ENCODE data around the gene PRR35. TPM values are rescaled to one million over a fixed set of nuclear protein-coding genes. Genes with fewer than 3 reads are reported as not detected.

The PRR35 gene
- total and polyA plus RNA-seq, 7 donors, result not detected

GRCh38 chr16:557463-558297, 2.5 kb upstream of the PRR35 start:
- TF ChIP-seq CTCF (IDR thresholded peaks at IDR 0.05), result no peak
- Histone ChIP-seq H3K36me3 (ENCODE audit: insufficient read depth in 1 of 2, low read depth in 1 of 2) (peaks cover 0 to 12% of the 10 kb centered on the region in 2 donors), H3K27me3 (ENCODE audit: insufficient read depth in 3 of 3, low read length in 2 of 3) (peaks cover 0 to 40% (median 15%) of the 10 kb centered on the region in 3 donors), H3K9me3 (no peaks in the 10 kb centered on the region), H3K4me3 (no peak overlapping the region), H3K27ac (no peak overlapping the region), H3K4me1 (no peaks in the 10 kb centered on the region)
- intact Hi-C loops (cut with DNase I), result no loop called here
- 79 to 83% (median 79%) methylated on average over 22 to 23 of the region's 23 CpGs for WGBS, 3 donors
- no peak for ATAC-seq
- DNase-seq, result no peak

- no peak overlapping the region for H3K27ac ChIP-seq
- DNase-seq, result no peak
Observed at GRCh38 chr16:558298-559020, 1.7 kb upstream of the PRR35 start.

GRCh38 chr16:559021-559380, 1.2 kb upstream of the PRR35 start:
- ATAC-seq (no peak), DNase-seq (no peak)
- no peaks in the 10 kb centered on the region for H3K4me1 ChIP-seq
- intact Hi-C loops (cut with DNase I), result no loop called here
- H3K27ac ChIP-seq, result no peak overlapping the region
- no peak overlapping the region for H3K4me3 ChIP-seq
- TF ChIP-seq CTCF (IDR thresholded peaks at IDR 0.05), result no peak
- peaks cover 0 to 1% of the 10 kb centered on the region in 2 donors for H3K36me3 ChIP-seq (ENCODE audit: insufficient read depth in 1 of 2, low read depth in 1 of 2)
- H3K27me3 ChIP-seq (ENCODE audit: insufficient read depth in 3 of 3, low read length in 2 of 3), result peaks cover 0 to 40% (median 15%) of the 10 kb centered on the region in 3 donors
- no peaks in the 10 kb centered on the region for H3K9me3 ChIP-seq
- 64 to 71% (median 65%) methylated on average over 15 of the region's 15 CpGs for WGBS, 3 donors

More at GRCh38 chr16:558298-559020, 1.7 kb upstream of the PRR35 start:
- H3K4me1 ChIP-seq, result no peaks in the 10 kb centered on the region
- H3K36me3 ChIP-seq (ENCODE audit: insufficient read depth in 1 of 2, low read depth in 1 of 2), result peaks cover 0 to 6% of the 10 kb centered on the region in 2 donors
- no peak for ATAC-seq
- TF ChIP-seq CTCF (IDR thresholded peaks at IDR 0.05), result no peak
- no peak overlapping the region for H3K4me3 ChIP-seq
- H3K9me3 ChIP-seq, result no peaks in the 10 kb centered on the region
- H3K27me3 ChIP-seq (ENCODE audit: insufficient read depth in 3 of 3, low read length in 2 of 3), result peaks cover 0 to 40% (median 15%) of the 10 kb centered on the region in 3 donors
- WGBS, 3 donors, result 36 to 43% (median 42%) methylated on average over 22 of the region's 22 CpGs
- intact Hi-C loops (cut with DNase I), result no loop called here

GRCh38 chr16:559411-560203, 587 bp upstream of the PRR35 start:
- intact Hi-C loops (cut with DNase I), result no loop called here
- ATAC-seq, result no peak
- Histone ChIP-seq H3K27me3 (ENCODE audit: insufficient read depth in 3 of 3, low read length in 2 of 3) (peaks cover 0 to 40% (median 15%) of the 10 kb centered on the region in 3 donors), H3K4me1 (no peaks in the 10 kb centered on the region), H3K36me3 (ENCODE audit: insufficient read depth in 1 of 2, low read depth in 1 of 2) (no peaks in the 10 kb centered on the region), H3K4me3 (no peak overlapping the region), H3K9me3 (no peaks in the 10 kb centered on the region), H3K27ac (no peak overlapping the region)
- WGBS, 3 donors, result 9 to 13% (median 12%) methylated on average over 38 to 62 of the region's 62 CpGs
- no peak for DNase-seq
- no peak for TF ChIP-seq CTCF (IDR thresholded peaks at IDR 0.05)
